BLaER1 treated with 17β-estradiol and CSF1 and Interleukin-3, amounts not matched to agents 10 nM and 100 nM (cell line): ENCODE results near the gene JMJD6.
"Not testable (repeated sequence)": the region's sequence is repeated elsewhere in the genome, so short reads cannot be mapped to it uniquely, and the experiment has no call there.

ENCODE experiments used
- H3K27ac ChIP-seq, 11 experiments: shearing (Covaris generic); formaldehyde crosslinking; 2 replicates each; pipeline ENCODE4 v1.8.1; 2022
- H3K27me3 ChIP-seq, 11 experiments: shearing (Covaris generic); formaldehyde crosslinking; 2 replicates each; pipeline ENCODE4 v1.8.1; 2022
- H3K36me3 ChIP-seq, 11 experiments: shearing (Covaris generic); formaldehyde crosslinking; 2 replicates each; pipeline ENCODE4 v1.8.1; 2022
- H3K4me1 ChIP-seq, 10 experiments: shearing (Covaris generic); formaldehyde crosslinking; 2 replicates each; pipeline ENCODE4 v1.8.1; 2022
- H3K4me2 ChIP-seq, 11 experiments: shearing (Covaris generic); formaldehyde crosslinking; 2 replicates each; pipeline ENCODE4 v1.8.1; 2022
- H3K4me3 ChIP-seq, 10 experiments: shearing (Covaris generic); formaldehyde crosslinking; 2 replicates each; pipeline ENCODE4 v1.8.1; 2022
- H3K9ac ChIP-seq, 11 experiments: shearing (Covaris generic); formaldehyde crosslinking; 2 replicates each; pipeline ENCODE4 v1.8.1; 2022
- H3K9me3 ChIP-seq, 11 experiments: shearing (Covaris generic); formaldehyde crosslinking; replicated peaks in 1 of 11; 2 replicates each; pipeline ENCODE4 v1.8.1; 2022
- H4K20me1 ChIP-seq, 11 experiments: shearing (Covaris generic); formaldehyde crosslinking; 2 replicates each; pipeline ENCODE4 v1.8.1; 2022
- Cebpa-rat ChIP-seq, 11 experiments: shearing (Covaris generic); IDR thresholded peaks; 2 replicates each; pipeline ENCODE4 v1.8.1; 2022

The JMJD6 gene

GRCh38 chr17:76700617-76701470, 25.6 kb downstream of the JMJD6 start:
- peaks cover 75 to 99% (median 93%) of the 10 kb centered on the region in 10 experiments for H3K4me1 ChIP-seq
- H3K36me3 ChIP-seq: no peaks in the 10 kb centered on the region

GRCh38 chr17:76700270-76700616, 26.2 kb downstream of the JMJD6 start:
- H3K9me3 ChIP-seq: 0 out of 22 replicates have a peak, but pooled peaks cover 0 to 5% (median 0%) of the 10 kb centered on the region in 11 experiments
- H3K27me3 ChIP-seq: no peaks in the 10 kb centered on the region
- H4K20me1 ChIP-seq: no peaks in the 10 kb centered on the region; a peak in 1 of 22 replicates
- no peaks in the 10 kb centered on the region for H3K36me3 ChIP-seq
- peak overlapping the region; percentile 0 to 64 (median 55); a peak in 16 of 20 replicates for H3K4me3 ChIP-seq
- H3K4me1 ChIP-seq: peaks cover 81 to 99% (median 95%) of the 10 kb centered on the region in 10 experiments
- peak overlapping the region; percentile 57 to 92 (median 76); a peak in 21 of 22 replicates for H3K9ac ChIP-seq
- peak overlapping the region; percentile 71 to 100 (median 95) for H3K4me2 ChIP-seq
- peak overlapping the region in 10 of 11 experiments; percentile 73 to 98 (median 88); a peak in 21 of 22 replicates for H3K27ac ChIP-seq
- TF ChIP-seq Cebpa-rat (IDR thresholded peaks at IDR 0.05): no peak

More at GRCh38 chr17:76700617-76701470, 25.6 kb downstream of the JMJD6 start:
- Histone ChIP-seq H4K20me1 (no peaks in the 10 kb centered on the region; a peak in 1 of 22 replicates), H3K9ac (peak overlapping the region; percentile 57 to 92 (median 76); a peak in 21 of 22 replicates), H3K4me2 (peak overlapping the region; percentile 71 to 100 (median 95)), H3K4me3 (peak overlapping the region; percentile 7 to 64 (median 55); a peak in 18 of 20 replicates), H3K9me3 (peaks cover 0 to under 1% (median 0%) of the 10 kb centered on the region in 11 experiments; a peak in 1 of 22 replicates), H3K27ac (peak overlapping the region in 10 of 11 experiments; percentile 73 to 98 (median 88); a peak in 21 of 22 replicates), H3K27me3 (no peaks in the 10 kb centered on the region)
- TF ChIP-seq Cebpa-rat (IDR thresholded peaks at IDR 0.05): peak in 2 of 11 experiments; percentile 40 to 75; a peak in 2 of 22 replicates

GRCh38 chr17:76698466-76698977, 27.9 kb downstream of the JMJD6 start:
- Histone ChIP-seq H3K4me1 (peaks cover 92 to 100% (median 99%) of the 10 kb centered on the region in 10 experiments), H3K4me2 (peak overlapping the region; percentile 71 to 100 (median 95)), H3K9ac (peak overlapping the region in 5 of 11 experiments; percentile 67 to 92 (median 88); a peak in 9 of 22 replicates), H3K27ac (peak overlapping the region in 8 of 11 experiments; percentile 73 to 98 (median 90); a peak in 15 of 22 replicates), H3K4me3 (peak overlapping the region in 1 of 10 experiments; percentile 21; a peak in 2 of 20 replicates)
- H3K36me3 ChIP-seq, H4K20me1 ChIP-seq, H3K27me3 ChIP-seq, H3K9me3 ChIP-seq: not testable (repeated sequence)

- H3K4me2 ChIP-seq: peak overlapping the region; percentile 71 to 100 (median 95)
- H3K36me3 ChIP-seq: 0 out of 22 replicates have a peak, but pooled peaks cover 0 to 4% (median 0%) of the 10 kb centered on the region in 11 experiments
- H3K27ac ChIP-seq: peak overlapping the region in 10 of 11 experiments; percentile 72 to 98 (median 88); a peak in 20 of 22 replicates
- H4K20me1 ChIP-seq: no peaks in the 10 kb centered on the region; a peak in 1 of 22 replicates
- peaks cover 94 to 100% (median 100%) of the 10 kb centered on the region in 10 experiments for H3K4me1 ChIP-seq
- TF ChIP-seq Cebpa-rat (IDR thresholded peaks at IDR 0.05): no peak
- 0 out of 22 replicates have a peak, but pooled peaks cover 0 to 5% (median 0%) of the 10 kb centered on the region in 11 experiments for H3K9me3 ChIP-seq
- no peaks in the 10 kb centered on the region for H3K27me3 ChIP-seq
- H3K9ac ChIP-seq: peak overlapping the region in 10 of 11 experiments; percentile 52 to 92 (median 68); a peak in 18 of 22 replicates
- H3K4me3 ChIP-seq: peak overlapping the region in 8 of 10 experiments; percentile 8 to 51 (median 38); a peak in 11 of 20 replicates
Measured at GRCh38 chr17:76697702-76698465, 28.5 kb downstream of the JMJD6 start.

- peak overlapping the region in 8 of 10 experiments; percentile 21 to 51 (median 40); a peak in 13 of 20 replicates for H3K4me3 ChIP-seq
- no peaks in the 10 kb centered on the region; a peak in 1 of 22 replicates for H4K20me1 ChIP-seq
- H3K27ac ChIP-seq: peak overlapping the region; percentile 8 to 98 (median 88); a peak in 21 of 22 replicates
- peak in 2 of 11 experiments; percentile 21 to 71; a peak in 1 of 22 replicates for TF ChIP-seq Cebpa-rat (IDR thresholded peaks at IDR 0.05)
- 0 out of 22 replicates have a peak, but pooled peaks cover 0 to 5% (median 0%) of the 10 kb centered on the region in 11 experiments for H3K9me3 ChIP-seq
- no peaks in the 10 kb centered on the region for H3K27me3 ChIP-seq
- peak overlapping the region in 10 of 11 experiments; percentile 52 to 92 (median 68); a peak in 21 of 22 replicates for H3K9ac ChIP-seq
- 0 out of 22 replicates have a peak, but pooled peaks cover 0 to 4% (median 0%) of the 10 kb centered on the region in 11 experiments for H3K36me3 ChIP-seq
- peaks cover 91 to 97% (median 95%) of the 10 kb centered on the region in 10 experiments for H3K4me1 ChIP-seq
- H3K4me2 ChIP-seq: peak overlapping the region; percentile 71 to 100 (median 95)
Measured at GRCh38 chr17:76696763-76697701, 29.4 kb downstream of the JMJD6 start.

- peak overlapping the region in 8 of 11 experiments; percentile 73 to 98 (median 90); a peak in 12 of 22 replicates for H3K27ac ChIP-seq
- no peaks in the 10 kb centered on the region for H3K27me3 ChIP-seq
- no peak for TF ChIP-seq Cebpa-rat (IDR thresholded peaks at IDR 0.05)
- no peaks in the 10 kb centered on the region; a peak in 1 of 22 replicates for H4K20me1 ChIP-seq
- H3K4me2 ChIP-seq: peak overlapping the region; percentile 71 to 100 (median 95)
- no peak overlapping the region for H3K4me3 ChIP-seq
- H3K4me1 ChIP-seq: peaks cover 75 to 95% (median 84%) of the 10 kb centered on the region in 10 experiments
- 0 out of 22 replicates have a peak, but pooled peaks cover 0 to 4% (median 0%) of the 10 kb centered on the region in 11 experiments for H3K36me3 ChIP-seq
- 0 out of 22 replicates have a peak, but pooled peaks cover 0 to 5% (median 0%) of the 10 kb centered on the region in 11 experiments for H3K9me3 ChIP-seq
- peak overlapping the region in 3 of 11 experiments; percentile 10 to 92 (median 79); a peak in 2 of 22 replicates for H3K9ac ChIP-seq
Measured at GRCh38 chr17:76695059-76695831, 31.2 kb downstream of the JMJD6 start.
